K562 (cell line): Measurements from ENCODE around the gene C8A. TPM values are rescaled to one million over a fixed set of nuclear protein-coding genes. Genes with fewer than 3 reads are reported as not detected.

Experiments
- ATAC-seq: fragments of 200-7000 bp; cut with Tn5 transposase; 3 replicates; pipeline ENCODE4 v1.9.1; 2020; ENCODE audit warnings: moderate library complexity
- BruUV-seq: library from RNA; stranded (reverse); fragments of 400-500 nt; replicated peaks from 2 replicates; lab custom pipeline; 2021; lab: Mats Ljungman, UMichigan
- CTCF ChIA-PET: fragments of 300-600 bp; formaldehyde crosslinking; extraction: SDS; loops from one replicate; lab custom pipeline; 2021; ENCODE audit warnings: low intra/inter-chr PET ratio; lab: Yijun Ruan, JAX
- POLR2A ChIA-PET: fragments of 300-600, 350-650 bp; sonication (Branson Sonifier 250); formaldehyde crosslinking; extraction: SDS; loops from one replicate; lab custom pipeline; 2021; ENCODE audit warnings: antibody characterized with exemption, inconsistent platforms; lab: Yijun Ruan, JAX
- DNase-seq, 4 experiments: peaks; one replicate each; pipeline versions ENCODE4 v3.0.0 to v3.0.0-alpha.2; 2011 to 2018; ENCODE audit warnings: low spot score in 3 of 4, mixed read lengths in 3 of 4; ENCODE audit errors: extremely low read depth in 1 of 4
- FAIRE-seq: peaks from 2 replicates; lab custom pipeline; 2011; peaks lifted over from hg19 to GRCh38; lab: Jason Lieb, UNC
- H2AFZ ChIP-seq: 2 replicates; pipeline ENCODE4 v1.6.0; 2011; ENCODE audit warnings: low read depth, low read length, control low read depth, inconsistent platforms
- H3K27ac ChIP-seq: fragments of 200-600 bp; 3 replicates; pipeline ENCODE4 v1.8.0; 2011; ENCODE audit warnings: low read depth, mild to moderate bottlenecking, control low read depth, inconsistent platforms, low read length, moderate library complexity, mixed read lengths; ENCODE audit errors: extremely low read depth
- H3K27me3 ChIP-seq, 2 experiments: fragments of 300-600 bp in 1 of 2; 2 replicates in 1 of 2; 3 replicates in 1 of 2; pipeline versions ENCODE4 v1.6.0 to v1.8.0; 2011; ENCODE audit warnings: inconsistent platforms in 2 of 2, low read length in 2 of 2, mild to moderate bottlenecking in 1 of 2, mixed read lengths in 1 of 2, moderate library complexity in 1 of 2; ENCODE audit not compliant: control insufficient read depth in 2 of 2, insufficient read depth in 2 of 2
- H3K36me3 ChIP-seq: fragments of 300-600 bp; 3 replicates; pipeline ENCODE4 v1.8.0; 2011; ENCODE audit warnings: mild to moderate bottlenecking, low read length, inconsistent platforms; ENCODE audit not compliant: control insufficient read depth, insufficient read depth
- H3K4me1 ChIP-seq, 2 experiments: fragments of 200-600 bp in 1 of 2; replicated peaks in 1 of 2; 2 replicates in 1 of 2; 3 replicates in 1 of 2; pipeline versions ENCODE4 v1.5.1 to v1.8.0; 2011; ENCODE audit warnings: inconsistent platforms in 2 of 2, low read length in 2 of 2, mild to moderate bottlenecking in 1 of 2, mixed read lengths in 1 of 2, moderate library complexity in 1 of 2; ENCODE audit not compliant: control insufficient read depth in 2 of 2, insufficient read depth in 2 of 2
- H3K4me2 ChIP-seq: 2 replicates; pipeline ENCODE4 v1.6.1; 2011; ENCODE audit warnings: low read length, control low read depth, inconsistent platforms, mixed read lengths; ENCODE audit not compliant: insufficient read depth
- H3K4me3 ChIP-seq: fragments of 200-600 bp; sonication (generic), shearing (Covaris generic); 2 replicates; pipeline ENCODE4 v1.5.1; 2016; ENCODE audit warnings: control low read depth, inconsistent platforms
- H3K79me2 ChIP-seq: fragments of 200-600 bp; 3 replicates; pipeline ENCODE4 v1.8.0; 2011; ENCODE audit warnings: low read length, inconsistent platforms; ENCODE audit not compliant: control insufficient read depth, insufficient read depth
- H3K9ac ChIP-seq, 2 experiments: 2 replicates each; pipeline versions ENCODE4 v1.6.0 to v1.6.1; 2011; ENCODE audit warnings: low read depth in 2 of 2, low read length in 2 of 2, control low read depth in 1 of 2, inconsistent platforms in 1 of 2, mild to moderate bottlenecking in 1 of 2, mixed read lengths in 1 of 2; ENCODE audit not compliant: insufficient read depth in 1 of 2
- H3K9me1 ChIP-seq: one replicate; pipeline ENCODE4 v1.6.0; 2011; ENCODE audit warnings: inconsistent platforms, mild to moderate bottlenecking, low read length, moderate library complexity; ENCODE audit not compliant: control insufficient read depth, insufficient read depth
- H3K9me3 ChIP-seq: replicated peaks from 2 replicates; pipeline ENCODE4 v1.5.1; 2011; ENCODE audit warnings: low read depth, low read length, inconsistent platforms; ENCODE audit not compliant: control insufficient read depth, insufficient read depth
- H4K20me1 ChIP-seq: replicated peaks from 2 replicates; pipeline ENCODE4 v1.6.1; 2011; ENCODE audit warnings: low read length, inconsistent platforms, mixed read lengths; ENCODE audit not compliant: control insufficient read depth, insufficient read depth
- BRD9 ChIP-seq: fragments of 450-650 bp; IDR thresholded peaks from 2 replicates; pipeline ENCODE4 v1.6.1; 2018; ENCODE audit warnings: low read depth; ENCODE audit not compliant: partially characterized antibody
- KDM1A ChIP-seq, 2 experiments: fragments of 450-650 bp; IDR thresholded peaks; 2 replicates each; pipeline ENCODE4 v1.6.1; 2016; ENCODE audit warnings: mild to moderate bottlenecking in 2 of 2
- KLF6 ChIP-seq: fragments of 250-450 bp; sonication (Bioruptor Pico); IDR thresholded peaks from 2 replicates; pipeline ENCODE4 v1.4.0; 2020; ENCODE audit warnings: mild to moderate bottlenecking, moderate library complexity, borderline replicate concordance
- NBN ChIP-seq: fragments of 450-650 bp; IDR thresholded peaks from 2 replicates; pipeline ENCODE4 v1.6.1; 2016; ENCODE audit warnings: low read depth, mild to moderate bottlenecking
- NFXL1 ChIP-seq: fragments of 450-650 bp; formaldehyde crosslinking; IDR thresholded peaks from 2 replicates; pipeline ENCODE4 v1.4.0; 2021; ENCODE audit warnings: mild to moderate bottlenecking
- PHB2 ChIP-seq: fragments of 450-650 bp; IDR thresholded peaks from 2 replicates; pipeline ENCODE4 v1.6.1; 2017; ENCODE audit warnings: low read depth
- TCF15 ChIP-seq: fragments of 250-450 bp; sonication (Bioruptor Pico); IDR thresholded peaks from 2 replicates; pipeline ENCODE4 v1.8.0; 2022; ENCODE audit warnings: moderate library complexity, mild to moderate bottlenecking, inconsistent platforms
- ZNF12 ChIP-seq: sonication (generic); formaldehyde crosslinking; IDR thresholded peaks from 2 replicates; pipeline ENCODE4 v1.4.0; 2020; ENCODE audit warnings: mild to moderate bottlenecking, missing genetic modification reagents
- WGBS: fragments of 100-300 bp; shearing (Covaris generic); methylation state at CpG from one replicate; pipeline ENCODE4 v1.1.6; 2016; ENCODE audit warnings: low coverage, mixed read lengths; ENCODE audit not compliant: insufficient coverage; ENCODE audit errors: missing lambda C conversion rate; 5-methylcytosine and 5-hydroxymethylcytosine counted together
- in situ Hi-C: fragments of 300-500 bp; cut with MboI; formaldehyde crosslinking; loops from 4 replicates; pipeline ENCODE4 v1.15.0; 2018; ENCODE audit warnings: inconsistent platforms, mixed read lengths
- intact Hi-C: fragments of 100-400 bp; cut with micrococcal nuclease; formaldehyde crosslinking; loops from 2 replicates; pipeline ENCODE4 v1.14.2; 2022
- polyA plus RNA-seq, 8 experiments: library from polyadenylated mRNA; depleted of rRNA in 4 of 8; stranded (reverse) in 5 of 8; unstranded in 3 of 8; fragments of >200 nt; fragmentation: Nextera tagmentation in 2 of 8; fragmentation: Illumina TruSeq in 1 of 8; extraction: Ambion mirVana in 2 of 8; extraction: Trizol in 1 of 8; gene quantifications; 2 replicates each; pipeline versions ENCODE4 v1.2.1 to v1.2.3, GENCODE V29; 2011 to 2014; ENCODE audit warnings: inconsistent platforms in 1 of 8, missing spikeins in 1 of 8
- total RNA-seq, 7 experiments: library from RNA; depleted of rRNA in 6 of 7; stranded (reverse); fragments of >200 nt in 6 of 7; fragmentation: Illumina TruSeq in 2 of 7; extraction: Trizol in 2 of 7; gene quantifications; 2 replicates each; pipeline versions ENCODE4 v1.2.1 to v1.2.3, GENCODE V29; 2011 to 2021; ENCODE audit warnings: low replicate concordance in 1 of 7
- TF ChIP-seq, protein P1 (sequence below): fragments of 250-450 bp; sonication (Bioruptor Pico); IDR thresholded peaks from 2 replicates; pipeline ENCODE4 v1.8.0; 2021; ENCODE audit warnings: moderate library complexity, mild to moderate bottlenecking, inconsistent platforms

The C8A gene
- total and polyA plus RNA-seq, 9 of the 15 experiments (the other 6 are each of a cell fraction or from before 2014, with no cell fraction given): 0.09 TPM; not detected in 8

- 0% methylated on average over 3 of the region's 4 CpGs for WGBS
- H3K9ac ChIP-seq: no peak overlapping the region
- H3K79me2 ChIP-seq: no peaks in the 10 kb centered on the region
- CTCF ChIA-PET: no interaction called here
- H3K36me3 ChIP-seq: no peaks in the 10 kb centered on the region
- H2AFZ ChIP-seq: no peak overlapping the region
- ATAC-seq: no peak
- H3K27me3 ChIP-seq: peaks cover 0 to 4% of the 10 kb centered on the region in 2 experiments; a peak in 1 of 5 replicates
- no peaks in the 10 kb centered on the region; the same call in 1 of the 2 replicates for H4K20me1 ChIP-seq
- no peak overlapping the region for H3K4me3 ChIP-seq
- BruUV-seq: no TSS peak
- H3K9me1 ChIP-seq: no peaks in the 10 kb centered on the region
- TF ChIP-seq, protein P1, sequence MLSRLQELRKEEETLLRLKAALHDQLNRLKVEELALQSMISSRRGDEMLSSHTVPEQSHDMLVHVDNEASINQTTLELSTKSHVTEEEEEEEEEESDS: no peak
- TF ChIP-seq KLF6 (CRISPR knock-in tag) (no peak), PHB2 (no peak), NFXL1 (CRISPR knock-in tag) (no peak)
- TF ChIP-seq, all 486 proteins: peak for 0
- Histone ChIP-seq H3K27ac (no peak overlapping the region), H3K9me3 (no peaks in the 10 kb centered on the region), H3K4me1 (no peaks in the 10 kb centered on the region), H3K4me2 (no peak overlapping the region)
- no peak for FAIRE-seq
- intact Hi-C loops: no loop called here
- no peak for DNase-seq
- in situ Hi-C loops: loop anchor here (10.0 to 25.0 kb wide), 2 partner anchors 139 to 1212 kb away; partner anchors contain the start of gene C8B
- POLR2A ChIA-PET: no interaction called here
Observed at GRCh38 chr1:56825436-56825835, 29.2 kb upstream of the C8A start.

DNA sequence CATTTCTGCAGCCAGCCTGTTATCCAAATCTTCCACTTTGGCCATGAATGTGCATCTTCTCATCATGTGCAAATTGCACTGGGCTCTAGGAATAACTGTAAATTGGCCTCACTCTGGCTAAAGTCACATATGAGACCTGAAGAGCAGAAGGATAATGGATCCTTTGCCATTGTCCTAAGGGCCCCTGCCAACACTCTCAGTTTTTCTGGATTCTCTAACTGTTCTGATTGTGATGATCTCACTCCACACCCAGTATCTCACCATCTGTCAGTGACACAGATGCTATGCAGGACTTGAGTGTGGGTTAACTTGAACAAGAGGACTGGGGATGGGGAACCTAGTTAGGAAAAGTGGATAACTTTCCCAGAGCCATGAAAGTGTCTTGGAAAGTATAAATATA is 26.9 kb upstream of the C8A start:
- H3K4me3 ChIP-seq: no peak overlapping the region
- in situ Hi-C loops: loop anchor here (10.0 to 25.0 kb wide), 2 partner anchors 137 to 1210 kb away; partner anchors contain the start of gene C8B
- H3K36me3 ChIP-seq: no peaks in the 10 kb centered on the region
- no peaks in the 10 kb centered on the region for H3K9me3 ChIP-seq
- ATAC-seq: no peak
- ChIA-PET CTCF (no interaction called here), POLR2A (no interaction called here)
- no peaks in the 10 kb centered on the region for H3K4me1 ChIP-seq
- no peaks in the 10 kb centered on the region for H3K79me2 ChIP-seq
- H4K20me1 ChIP-seq: no peaks in the 10 kb centered on the region; the same call in 1 of the 2 replicates
- no peak for FAIRE-seq
- H3K9ac ChIP-seq: no peak overlapping the region
- H3K9me1 ChIP-seq: no peaks in the 10 kb centered on the region
- intact Hi-C loops: no loop called here
- no peak overlapping the region for H3K4me2 ChIP-seq
- no peak overlapping the region for H2AFZ ChIP-seq
- peaks cover 0 to 9% of the 10 kb centered on the region in 2 experiments; a peak in 2 of 5 replicates for H3K27me3 ChIP-seq
- BruUV-seq: no TSS peak
- no peak for DNase-seq
- no peak for TF ChIP-seq BRD9
- no peak for TF ChIP-seq ZNF12 (CRISPR knock-in tag)
- no peak for TF ChIP-seq KDM1A (IDR thresholded peaks at IDR 0.05)
- TF ChIP-seq NBN: no peak
- no peak for TF ChIP-seq TCF15 (CRISPR knock-in tag)
- H3K27ac ChIP-seq: no peak overlapping the region
